SK-N-MC (cell line): Measurements from ENCODE around the gene DOCK4.

ENCODE experiments used
- DNase-seq: peaks from one replicate; pipeline ENCODE4 v3.0.0-alpha.2; 2011; ENCODE audit warnings: low read depth, low spot score
- H3K27ac ChIP-seq: fragments of 200-600 bp; sonication (generic); 2 replicates; pipeline ENCODE4 v1.5.1; 2016; ENCODE audit warnings: mixed run types
- H3K36me3 ChIP-seq: fragments of 200-600 bp; sonication (generic); 2 replicates; pipeline ENCODE4 v1.6.1; 2017; ENCODE audit warnings: antibody characterized with exemption, low read length, mixed read lengths; ENCODE audit not compliant: insufficient read depth
- H3K4me3 ChIP-seq: fragments of 200-600 bp; sonication (generic); 2 replicates; pipeline ENCODE4 v1.5.1; 2016
- H3K9ac ChIP-seq: fragments of 200-600 bp; sonication (generic); 2 replicates; pipeline ENCODE4 v1.8.0; 2017; ENCODE audit warnings: mixed run types, mixed read lengths; ENCODE audit not compliant: insufficient read length
- H3K9me3 ChIP-seq: fragments of 200-600 bp; sonication (generic); 2 replicates; pipeline ENCODE4 v1.6.1; 2017; ENCODE audit warnings: low read depth, mild to moderate bottlenecking, antibody characterized with exemption, low read length, moderate library complexity, mixed read lengths
- EZH2 ChIP-seq: fragments of 200-600 bp; sonication (generic); IDR thresholded peaks from one replicate; pipeline ENCODE4 v1.6.1; 2017; ENCODE audit warnings: antibody characterized with exemption
- FOXP2 ChIP-seq: optimal IDR thresholded peaks from 2 replicates; pipeline ENCODE3; 2011; ENCODE audit warnings: mild to moderate bottlenecking, moderate library complexity; ENCODE audit not compliant: insufficient read depth; ENCODE audit errors: extremely low read length, control extremely low read depth
- POLR2AphosphoS5 ChIP-seq: IDR thresholded peaks from 2 replicates; pipeline ENCODE4 v1.6.1; 2012; ENCODE audit warnings: mild to moderate bottlenecking, low read depth, low read length, borderline replicate concordance

Gene DOCK4

GRCh38 chr7:112154690-112155089 is 51.5 kb downstream of the DOCK4 start:
- H3K9ac ChIP-seq: no peak overlapping the region
- DNase-seq: no peak
- H3K4me3 ChIP-seq: no peak overlapping the region
- no peak for TF ChIP-seq FOXP2
- no peak for TF ChIP-seq POLR2AphosphoS5
- TF ChIP-seq EZH2: no peak
- no peak overlapping the region for H3K27ac ChIP-seq
- no peaks in the 10 kb centered on the region for H3K36me3 ChIP-seq
- H3K9me3 ChIP-seq: no peaks in the 10 kb centered on the region

GRCh38 chr7:112152186-112152585 is 54.0 kb downstream of the DOCK4 start:
- no peak overlapping the region for H3K9ac ChIP-seq
- no peak overlapping the region for H3K27ac ChIP-seq
- TF ChIP-seq EZH2 (no peak), FOXP2 (no peak), POLR2AphosphoS5 (no peak)
- H3K9me3 ChIP-seq: no peaks in the 10 kb centered on the region
- no peaks in the 10 kb centered on the region for H3K36me3 ChIP-seq
- DNase-seq: peak; percentile 51
- no peak overlapping the region; the same call in 1 of the 2 replicates for H3K4me3 ChIP-seq

GRCh38 chr7:112150823-112151641 is 55.2 kb downstream of the DOCK4 start:
- H3K9ac ChIP-seq: no peak overlapping the region
- H3K9me3 ChIP-seq: no peaks in the 10 kb centered on the region
- no peak for TF ChIP-seq EZH2
- no peak for TF ChIP-seq POLR2AphosphoS5
- TF ChIP-seq FOXP2: no peak
- H3K27ac ChIP-seq: no peak overlapping the region
- no peaks in the 10 kb centered on the region for H3K36me3 ChIP-seq
- peak; percentile 57 for DNase-seq
- 0 out of 2 replicates have a peak overlapping the region, but pooled peaks have one; percentile 6 for H3K4me3 ChIP-seq

GRCh38 chr7:112149734-112150133 is 56.5 kb downstream of the DOCK4 start:
- no peak overlapping the region for H3K9ac ChIP-seq

GRCh38 chr7:112147793-112148361 is 58.3 kb downstream of the DOCK4 start:
- Histone ChIP-seq H3K36me3 (no peaks in the 10 kb centered on the region), H3K9ac (no peak overlapping the region), H3K9me3 (no peaks in the 10 kb centered on the region), H3K4me3 (no peak overlapping the region), H3K27ac (no peak overlapping the region)
- TF ChIP-seq EZH2: no peak
- no peak for TF ChIP-seq POLR2AphosphoS5
- TF ChIP-seq FOXP2: no peak
- no peak for DNase-seq

More at GRCh38 chr7:112149734-112150133, 56.5 kb downstream of the DOCK4 start:
- DNase-seq: no peak
- no peak overlapping the region for H3K4me3 ChIP-seq
- no peaks in the 10 kb centered on the region for H3K9me3 ChIP-seq
- TF ChIP-seq EZH2 (no peak), FOXP2 (no peak), POLR2AphosphoS5 (no peak)
- no peak overlapping the region for H3K27ac ChIP-seq
- no peaks in the 10 kb centered on the region for H3K36me3 ChIP-seq

- Histone ChIP-seq H3K9ac (no peak overlapping the region), H3K9me3 (no peaks in the 10 kb centered on the region), H3K4me3 (no peak overlapping the region), H3K27ac (no peak overlapping the region), H3K36me3 (no peaks in the 10 kb centered on the region)
- DNase-seq: no peak
- no peak for TF ChIP-seq EZH2
- no peak for TF ChIP-seq POLR2AphosphoS5
- TF ChIP-seq FOXP2: no peak
Measured at GRCh38 chr7:112145206-112145605, 61.0 kb downstream of the DOCK4 start.

GRCh38 chr7:112144284-112145059 is 61.7 kb downstream of the DOCK4 start:
- no peak for TF ChIP-seq EZH2
- no peak for TF ChIP-seq POLR2AphosphoS5
- TF ChIP-seq FOXP2: no peak
- no peak for DNase-seq
- Histone ChIP-seq H3K9me3 (no peaks in the 10 kb centered on the region), H3K36me3 (no peaks in the 10 kb centered on the region), H3K4me3 (no peak overlapping the region), H3K27ac (no peak overlapping the region), H3K9ac (no peak overlapping the region)

GRCh38 chr7:112143582-112143981 is 62.6 kb downstream of the DOCK4 start:
- H3K27ac ChIP-seq: no peak overlapping the region

More at GRCh38 chr7:112143582-112143981, 62.6 kb downstream of the DOCK4 start:
- TF ChIP-seq FOXP2: no peak
- no peak for TF ChIP-seq EZH2
- no peak for TF ChIP-seq POLR2AphosphoS5
- no peak for DNase-seq
- Histone ChIP-seq H3K9ac (no peak overlapping the region), H3K9me3 (no peaks in the 10 kb centered on the region), H3K4me3 (no peak overlapping the region), H3K36me3 (no peaks in the 10 kb centered on the region)
